Measurements from ENCODE around the gene SRC.

The SRC gene

GRCh38 chr20:37407573-37408002, 61.6 kb downstream of the SRC start:
- DNase-seq: peak in 1 of 51 donors; percentile 47

DNA sequence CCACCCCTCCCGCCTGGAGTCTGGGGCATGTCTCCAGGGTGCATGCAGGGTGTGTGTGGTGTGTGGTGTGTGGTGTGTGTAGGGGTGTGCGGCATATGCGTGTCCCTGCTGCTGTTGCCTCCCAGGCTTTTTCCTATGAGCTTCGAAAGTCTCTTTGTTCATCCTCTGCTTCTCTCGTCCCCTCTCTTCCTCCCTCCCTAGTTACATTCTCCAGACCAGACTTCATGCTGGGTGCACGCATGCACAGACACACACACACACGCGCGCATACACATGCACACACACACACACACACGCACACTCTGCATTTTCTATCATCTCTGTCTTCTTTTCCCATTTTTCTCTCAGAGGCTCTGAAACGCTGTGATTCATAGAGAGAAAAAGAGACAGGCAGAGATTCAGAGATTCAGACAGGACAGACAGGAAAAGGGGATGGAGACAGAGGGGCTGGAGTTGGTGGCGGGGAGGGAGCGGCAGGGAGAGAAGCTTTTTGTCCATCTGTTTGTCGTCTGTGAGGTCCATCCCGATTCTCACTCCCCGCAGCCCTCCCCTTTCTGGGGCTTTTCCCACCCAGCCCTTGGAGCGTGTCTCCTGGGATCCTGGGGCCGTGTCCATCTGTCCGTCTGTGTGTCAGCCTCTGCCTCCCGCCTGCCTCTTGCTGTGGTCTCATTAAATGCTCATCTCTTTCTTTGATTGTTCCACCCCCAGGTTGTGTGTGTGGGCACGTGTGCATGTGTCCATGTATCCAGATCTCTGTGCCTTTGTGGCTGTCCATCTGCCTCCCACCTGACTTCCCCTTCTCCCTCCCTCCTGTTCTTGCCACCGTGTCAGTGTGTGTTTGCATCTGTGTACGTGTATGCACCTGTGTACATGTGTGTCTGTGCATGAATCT, 62.6 kb downstream of the SRC start:
- DNase-seq: peak in 1 of 51 donors; percentile 46

DNA sequence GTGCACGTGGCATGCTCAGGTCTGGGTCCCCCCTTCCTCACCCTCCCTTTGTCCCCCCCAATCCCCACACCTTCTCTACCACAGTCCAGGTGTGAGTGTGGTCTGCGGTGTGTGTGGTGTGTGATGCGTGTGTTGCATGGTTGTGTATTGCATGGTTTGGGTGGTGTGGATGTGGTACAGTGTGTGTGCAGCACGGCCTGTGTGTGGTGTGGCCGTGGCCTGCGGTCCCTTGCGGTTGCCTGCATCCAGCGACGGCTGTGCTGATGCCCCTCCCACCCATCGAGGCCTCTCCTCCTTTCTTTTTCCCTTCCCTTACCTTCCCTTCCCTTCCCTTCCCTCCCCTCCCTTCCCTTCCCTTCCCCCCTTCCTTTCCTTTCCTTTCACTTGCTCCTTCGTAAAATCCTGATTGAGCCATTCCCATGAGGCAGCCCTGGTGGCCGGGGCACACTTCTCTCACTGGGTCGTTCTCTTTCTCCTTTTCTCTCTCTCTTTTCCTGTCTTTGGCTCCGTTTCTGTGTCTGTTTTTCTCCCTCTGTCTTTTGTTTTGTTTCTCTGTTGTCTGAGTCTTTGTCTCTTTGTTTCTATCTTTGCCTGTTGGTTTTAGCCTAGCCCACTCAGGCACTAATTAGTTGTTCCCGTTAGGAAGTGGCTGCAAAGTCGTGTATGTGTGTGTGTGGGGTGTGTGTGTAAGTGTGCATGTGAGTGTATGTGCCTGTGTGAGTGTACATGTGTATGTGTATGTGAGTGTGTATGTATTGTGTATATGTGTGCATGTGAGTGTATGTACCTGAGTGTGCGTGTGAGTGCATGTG, 65.7 kb downstream of the SRC start:
- DNase-seq: no peak

DNA sequence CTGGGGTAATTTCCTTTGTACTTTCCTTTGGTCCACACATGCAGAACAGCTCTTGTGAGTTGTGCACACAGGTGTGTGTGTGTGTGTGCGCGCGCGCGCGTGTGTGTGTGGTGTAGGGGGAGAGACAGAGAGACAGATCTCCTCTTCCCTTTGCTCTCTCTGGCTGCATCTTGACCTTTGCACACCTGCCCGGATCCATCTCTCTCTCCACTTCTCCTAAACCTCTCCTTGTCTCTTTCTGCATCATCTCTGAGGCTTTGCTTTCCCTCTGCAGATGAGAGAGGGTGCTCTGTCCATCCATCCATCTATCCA, 67.0 kb downstream of the SRC start:
- DNase-seq: peak in 1 of 51 donors; percentile 64

- no peak for DNase-seq
Measured at GRCh38 chr20:37413379-37413778, 67.4 kb downstream of the SRC start.

DNA sequence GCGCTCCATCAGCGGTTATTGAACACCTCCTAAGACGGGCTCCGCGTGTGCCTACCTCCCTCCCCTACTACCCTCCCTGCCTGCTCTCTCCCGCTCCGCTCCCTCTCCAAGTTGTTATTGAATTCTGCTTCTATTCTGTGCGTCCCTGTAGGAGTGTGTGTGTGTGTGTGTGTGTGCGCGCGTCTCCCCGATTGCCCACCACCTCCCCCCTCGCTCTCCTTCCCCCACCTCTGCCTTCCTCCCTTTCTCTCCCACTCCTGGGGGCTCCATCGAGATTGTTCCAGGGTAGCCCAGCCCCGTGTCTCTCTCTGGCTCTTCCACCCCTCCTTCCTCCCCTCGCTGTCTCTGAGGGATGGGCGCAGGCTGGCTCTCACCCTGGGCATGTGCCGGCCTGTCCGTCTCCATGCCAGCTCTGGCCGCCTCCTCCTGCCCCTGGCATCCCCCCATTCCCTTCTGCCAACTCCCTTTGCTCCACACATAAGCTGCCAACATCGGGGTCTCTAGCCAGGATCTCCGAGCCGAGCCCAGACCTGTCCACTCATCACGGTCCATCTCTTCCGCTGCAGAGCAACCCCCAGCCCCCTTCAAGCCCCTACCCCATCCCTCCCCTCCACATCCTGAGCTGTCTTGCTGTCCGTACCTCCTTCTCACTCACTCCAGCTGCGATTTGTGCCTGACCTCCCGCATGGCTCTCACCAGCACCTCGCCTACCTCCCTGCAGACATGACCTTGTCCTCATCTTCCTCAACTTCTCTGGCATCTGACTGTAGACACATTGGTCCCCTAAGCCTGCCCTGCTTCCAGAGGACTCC, 68.5 kb downstream of the SRC start:
- DNase-seq: peak in 4 of 51 donors; percentile 25 to 79 (median 38)

DNA sequence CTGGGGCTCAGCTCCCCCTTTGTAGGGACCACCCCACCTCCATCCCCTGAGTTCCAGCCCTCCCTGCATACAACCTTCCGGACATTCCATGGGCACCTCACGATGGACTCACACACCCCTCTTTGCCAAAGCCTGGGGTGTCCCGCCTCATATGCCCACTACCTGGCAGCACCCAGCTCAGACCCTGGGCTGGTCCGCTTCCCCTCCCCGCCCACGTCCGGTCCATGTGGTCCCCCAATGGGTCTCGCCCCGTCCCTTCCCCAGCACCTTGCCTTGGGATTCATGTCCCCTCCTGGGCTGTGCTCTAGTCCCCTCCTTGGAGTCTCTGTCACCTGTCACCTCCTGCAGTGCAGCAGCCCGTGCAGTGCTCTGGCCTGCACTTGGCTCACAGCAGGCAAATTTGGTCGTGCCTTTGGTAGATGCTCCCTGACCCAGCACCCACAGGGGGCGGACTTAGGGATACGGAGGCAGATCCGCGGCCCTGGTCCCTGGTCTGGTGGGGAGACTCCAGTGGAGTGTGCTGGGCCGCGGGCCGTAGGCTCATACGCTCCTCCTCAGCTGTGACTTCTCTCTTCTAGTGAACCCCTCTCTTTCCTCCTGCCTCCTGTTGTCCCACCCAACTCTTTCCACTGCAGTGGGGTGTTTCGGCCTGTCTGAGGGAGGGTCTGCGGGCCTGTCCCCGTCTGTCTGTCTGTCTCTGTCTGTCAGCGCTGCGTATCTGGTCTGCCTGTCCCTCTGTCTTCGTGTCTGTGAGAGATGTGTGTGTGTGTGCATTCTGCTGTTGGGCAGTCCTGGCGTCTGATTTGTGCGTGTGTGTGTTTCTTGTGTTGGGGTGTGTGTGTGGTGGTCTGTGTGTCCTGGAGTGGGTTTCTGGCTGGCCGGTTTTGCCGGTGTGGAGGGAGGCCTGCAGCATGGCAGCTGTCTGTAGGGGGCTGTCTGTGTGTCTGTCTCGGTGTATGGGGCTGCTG, 69.5 kb downstream of the SRC start:
- DNase-seq: no peak

- no peak for DNase-seq
Measured at GRCh38 chr20:37416100-37416847, 70.3 kb downstream of the SRC start.

GRCh38 chr20:37416848-37417616, 71.1 kb downstream of the SRC start:
- no peak for DNase-seq

DNA sequence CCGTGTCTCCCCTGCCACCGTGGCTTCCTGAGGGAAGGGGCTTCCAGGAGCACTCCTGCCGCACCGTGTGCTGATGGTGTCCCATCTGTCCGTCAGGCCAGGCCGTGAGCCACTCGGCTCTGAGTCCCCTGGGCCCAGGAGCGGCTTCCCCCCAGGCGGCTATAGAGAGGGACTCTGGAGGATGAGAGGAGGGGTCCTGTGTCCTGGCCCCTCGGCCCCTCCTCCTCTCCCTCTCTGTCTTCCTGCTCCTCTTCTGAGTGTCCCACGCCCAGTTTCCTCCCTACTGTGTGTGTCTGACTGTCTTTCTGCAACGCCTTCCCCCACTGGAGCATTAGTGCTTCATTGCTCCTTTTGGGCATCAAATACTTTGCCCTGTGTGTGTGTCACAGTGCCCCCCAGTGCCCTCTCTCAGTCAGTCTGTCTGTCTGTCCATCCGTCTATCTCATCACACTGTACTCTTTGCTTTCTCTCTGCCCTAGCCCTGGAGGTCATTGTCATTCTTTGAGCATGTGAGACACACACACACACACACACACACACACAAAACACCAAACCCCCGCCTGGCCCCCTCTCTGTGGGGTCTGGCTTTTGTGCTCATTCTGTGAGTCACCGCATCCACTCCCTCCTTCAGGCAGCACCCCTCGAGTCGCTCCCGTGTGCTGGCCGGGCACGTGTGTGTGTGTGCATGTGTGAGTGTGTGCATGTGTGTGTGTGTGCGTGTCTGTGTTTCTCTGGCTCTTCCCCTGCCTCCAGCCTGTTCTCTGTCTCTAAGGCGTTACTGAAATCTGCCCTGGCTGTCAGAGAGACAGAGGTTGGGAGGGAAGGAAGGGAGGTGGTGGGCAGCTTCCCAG, 71.9 kb downstream of the SRC start:
- DNase-seq: peak in 1 of 51 donors; percentile 21

DNA sequence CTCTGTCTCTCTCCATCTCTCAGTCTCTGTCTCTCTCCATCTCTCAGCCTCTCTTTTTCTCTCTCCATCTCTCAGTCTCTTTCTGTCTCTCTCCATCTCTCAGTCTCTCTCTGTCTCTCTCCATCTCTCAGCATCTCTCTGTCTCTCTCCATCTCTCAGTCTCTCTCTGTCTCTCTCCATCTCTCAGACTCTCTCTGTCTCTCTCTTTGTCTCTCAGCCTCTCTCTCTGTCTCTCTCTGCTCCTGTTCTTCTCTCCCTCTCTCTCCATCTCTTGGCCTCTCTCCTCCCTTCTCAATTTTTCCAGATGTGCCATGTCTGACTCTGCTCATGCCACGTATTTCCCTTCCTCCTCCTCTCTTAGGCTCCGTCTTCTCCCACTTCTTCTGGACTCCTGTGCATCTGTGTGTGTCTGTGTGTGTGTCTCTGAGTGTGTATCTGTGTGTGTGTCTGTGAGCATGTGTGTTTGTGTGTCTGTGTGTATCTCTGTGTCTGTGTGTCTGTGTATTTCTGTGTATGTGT, 72.7 kb downstream of the SRC start:
- no peak for DNase-seq

DNA sequence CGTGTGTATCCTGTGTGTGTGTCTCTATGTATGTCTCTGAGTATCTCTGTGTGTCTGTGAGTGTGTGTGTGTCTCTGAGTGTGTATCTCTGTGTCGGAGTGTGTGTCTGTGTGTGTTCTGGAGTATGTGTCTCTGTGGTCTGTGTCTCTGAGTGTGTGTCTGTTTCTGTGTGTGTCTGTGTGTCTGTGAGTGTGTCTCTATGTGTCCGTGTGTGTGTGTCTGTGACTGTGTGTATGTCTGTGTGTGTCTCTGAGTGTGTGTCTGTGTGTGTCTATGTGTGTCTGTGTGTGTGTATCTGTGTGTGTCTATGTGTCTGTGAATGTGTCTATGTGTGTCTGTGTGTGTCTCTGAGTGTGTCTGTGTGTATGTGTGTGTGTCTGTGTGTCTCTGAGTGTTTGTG, 73.4 kb downstream of the SRC start:
- no peak for DNase-seq

GRCh38 chr20:37419774-37420542, 74.0 kb downstream of the SRC start:
- no peak for DNase-seq

GRCh38 chr20:37420610-37421009, 74.7 kb downstream of the SRC start:
- no peak for DNase-seq

- DNase-seq: peak in 1 of 51 donors; percentile 46
Measured at GRCh38 chr20:37421060-37421905, 75.3 kb downstream of the SRC start.

GRCh38 chr20:37421988-37422387, 76.0 kb downstream of the SRC start:
- peak in 5 of 51 donors; percentile 21 to 70 (median 30) for DNase-seq
